ENCODE results near the gene SYNE1. TPM values are rescaled to one million over a fixed set of nuclear protein-coding genes. Genes with fewer than 3 reads are reported as not detected.

Gene SYNE1
- total and polyA plus RNA-seq, 4 experiments from 2014 or later, result 22.5 to 228 (median 144) TPM

- H3K36me3 Mint-ChIP-seq, result no peaks in the 10 kb centered on the region
- intact Hi-C loops (cut with micrococcal nuclease), result no loop called here
- H3K27ac ChIP-seq (ENCODE audit: low read depth, low read length), result no peak overlapping the region
Observed at GRCh38 chr6:152089992-152090391, 547.2 kb downstream of the SYNE1 start.

GRCh38 chr6:152087701-152088100, 549.5 kb downstream of the SYNE1 start:
- CTCF ChIA-PET (ENCODE audit: partially characterized antibody), result interaction anchor here (1.3 kb wide), 1 partner anchor 397 kb away, joined by 4 read pairs; no protein-coding TSS in a partner anchor
- no peaks in the 10 kb centered on the region for H3K4me1 Mint-ChIP-seq

More at GRCh38 chr6:152089992-152090391, 547.2 kb downstream of the SYNE1 start:
- no peaks in the 10 kb centered on the region for H3K27me3 Mint-ChIP-seq
- CTCF ChIA-PET (ENCODE audit: partially characterized antibody), result no interaction called here
- Histone ChIP-seq H3K4me1 (ENCODE audit: insufficient read depth, low read length) (no peaks in the 10 kb centered on the region), H3K4me3 (ENCODE audit: low read length in 2 of 2) (no peak overlapping the region), H3K9me3 (ENCODE audit: control insufficient read depth in 1 of 2, low read length in 2 of 2) (no peaks in the 10 kb centered on the region), H3K36me3 (ENCODE audit: insufficient read depth, low read length) (no peaks in the 10 kb centered on the region), H3K27me3 (ENCODE audit: insufficient read depth, low read length) (no peaks in the 10 kb centered on the region)
- H3K4me3 Mint-ChIP-seq, result no peak overlapping the region
- POLR2A ChIA-PET (ENCODE audit: partially characterized antibody), result no interaction called here
- H3K9me3 Mint-ChIP-seq, result no peaks in the 10 kb centered on the region
- H3K27ac Mint-ChIP-seq, result no peak overlapping the region
- DNase-seq, result no peak
- no peaks in the 10 kb centered on the region for H3K4me1 Mint-ChIP-seq

GRCh38 chr6:152087096-152087495, 550.1 kb downstream of the SYNE1 start:
- intact Hi-C loops (cut with micrococcal nuclease), result no loop called here

More at GRCh38 chr6:152087701-152088100, 549.5 kb downstream of the SYNE1 start:
- H3K27ac ChIP-seq (ENCODE audit: low read depth, low read length), result no peak overlapping the region
- H3K36me3 Mint-ChIP-seq, result no peaks in the 10 kb centered on the region
- no peak overlapping the region for H3K27ac Mint-ChIP-seq
- no peaks in the 10 kb centered on the region for H3K27me3 ChIP-seq (ENCODE audit: insufficient read depth, low read length)
- H3K36me3 ChIP-seq (ENCODE audit: insufficient read depth, low read length), result no peaks in the 10 kb centered on the region
- peaks cover 0 to 8% (median 1%) of the 10 kb centered on the region in 8 donors for H3K9me3 Mint-ChIP-seq
- no peak for DNase-seq
- H3K4me1 ChIP-seq (ENCODE audit: insufficient read depth, low read length), result no peaks in the 10 kb centered on the region
- POLR2A ChIA-PET (ENCODE audit: partially characterized antibody), result no interaction called here
- H3K27me3 Mint-ChIP-seq, result peaks cover 0 to 2% of the 10 kb centered on the region in 2 donors
- no peaks in the 10 kb centered on the region for H3K9me3 ChIP-seq (ENCODE audit: control insufficient read depth in 1 of 2, low read length in 2 of 2)
- no peak overlapping the region for H3K4me3 Mint-ChIP-seq
- H3K4me3 ChIP-seq (ENCODE audit: low read length in 2 of 2), result no peak overlapping the region
- intact Hi-C loops (cut with micrococcal nuclease), result no loop called here

GRCh38 chr6:152086223-152086873, 550.8 kb downstream of the SYNE1 start:
- ChIA-PET POLR2A (ENCODE audit: partially characterized antibody) (no interaction called here), CTCF (ENCODE audit: partially characterized antibody) (no interaction called here)
- Histone ChIP-seq H3K4me1 (ENCODE audit: insufficient read depth, low read length) (no peaks in the 10 kb centered on the region), H3K4me3 (ENCODE audit: low read length in 2 of 2) (no peak overlapping the region), H3K36me3 (ENCODE audit: insufficient read depth, low read length) (no peaks in the 10 kb centered on the region), H3K27ac (ENCODE audit: low read depth, low read length) (no peak overlapping the region), H3K27me3 (ENCODE audit: insufficient read depth, low read length) (no peaks in the 10 kb centered on the region), H3K9me3 (ENCODE audit: control insufficient read depth in 1 of 2, low read length in 2 of 2) (no peaks in the 10 kb centered on the region)
- H3K27me3 Mint-ChIP-seq, result peaks cover under 1 to 2% of the 10 kb centered on the region in 2 donors
- H3K27ac Mint-ChIP-seq, result no peak overlapping the region
- H3K4me3 Mint-ChIP-seq, result no peak overlapping the region
- peaks cover 0 to 15% (median 1%) of the 10 kb centered on the region in 8 donors for H3K9me3 Mint-ChIP-seq
- DNase-seq, result no peak
- H3K4me1 Mint-ChIP-seq, result no peaks in the 10 kb centered on the region
- H3K36me3 Mint-ChIP-seq, result peaks cover 0 to under 1% of the 10 kb centered on the region in 2 donors
- intact Hi-C loops (cut with micrococcal nuclease), result no loop called here

More at GRCh38 chr6:152087096-152087495, 550.1 kb downstream of the SYNE1 start:
- ChIA-PET POLR2A (ENCODE audit: partially characterized antibody) (no interaction called here), CTCF (ENCODE audit: partially characterized antibody) (no interaction called here)
- Histone ChIP-seq H3K27me3 (ENCODE audit: insufficient read depth, low read length) (no peaks in the 10 kb centered on the region), H3K9me3 (ENCODE audit: control insufficient read depth in 1 of 2, low read length in 2 of 2) (no peaks in the 10 kb centered on the region), H3K4me1 (ENCODE audit: insufficient read depth, low read length) (no peaks in the 10 kb centered on the region), H3K27ac (ENCODE audit: low read depth, low read length) (no peak overlapping the region), H3K36me3 (ENCODE audit: insufficient read depth, low read length) (no peaks in the 10 kb centered on the region), H3K4me3 (ENCODE audit: low read length in 2 of 2) (no peak overlapping the region)
- no peaks in the 10 kb centered on the region for H3K4me1 Mint-ChIP-seq
- H3K9me3 Mint-ChIP-seq, result peaks cover 0 to 13% (median 1%) of the 10 kb centered on the region in 8 donors
- no peak overlapping the region for H3K4me3 Mint-ChIP-seq
- DNase-seq, result no peak
- H3K27me3 Mint-ChIP-seq, result peaks cover 0 to 2% of the 10 kb centered on the region in 2 donors
- H3K27ac Mint-ChIP-seq, result no peak overlapping the region
- no peaks in the 10 kb centered on the region for H3K36me3 Mint-ChIP-seq

- Mint-ChIP-seq H3K9me3 (peaks cover 0 to 20% (median 3%) of the 10 kb centered on the region in 8 donors), H3K36me3 (peaks cover 0 to 5% of the 10 kb centered on the region in 2 donors), H3K4me3 (no peak overlapping the region), H3K27ac (no peak overlapping the region), H3K27me3 (peaks cover 2% of the 10 kb centered on the region in 2 donors), H3K4me1 (no peaks in the 10 kb centered on the region)
- DNase-seq, result no peak
- Histone ChIP-seq H3K27me3 (ENCODE audit: insufficient read depth, low read length) (no peaks in the 10 kb centered on the region), H3K4me1 (ENCODE audit: insufficient read depth, low read length) (no peaks in the 10 kb centered on the region), H3K4me3 (ENCODE audit: low read length in 2 of 2) (no peak overlapping the region), H3K9me3 (ENCODE audit: control insufficient read depth in 1 of 2, low read length in 2 of 2) (no peaks in the 10 kb centered on the region), H3K36me3 (ENCODE audit: insufficient read depth, low read length) (no peaks in the 10 kb centered on the region), H3K27ac (ENCODE audit: low read depth, low read length) (no peak overlapping the region)
- ChIA-PET POLR2A (ENCODE audit: partially characterized antibody) (no interaction called here), CTCF (ENCODE audit: partially characterized antibody) (no interaction called here)
- intact Hi-C loops (cut with micrococcal nuclease), result no loop called here
Observed at GRCh38 chr6:152085451-152085921, 551.7 kb downstream of the SYNE1 start.

GRCh38 chr6:152078804-152079203, 558.4 kb downstream of the SYNE1 start:
- Mint-ChIP-seq H3K27ac (no peak overlapping the region), H3K27me3 (peaks cover 2 to 3% of the 10 kb centered on the region in 2 donors), H3K9me3 (peaks cover 7 to 55% (median 26%) of the 10 kb centered on the region in 8 donors), H3K4me1 (no peaks in the 10 kb centered on the region), H3K36me3 (peaks cover 3 to 32% of the 10 kb centered on the region in 2 donors), H3K4me3 (no peak overlapping the region)
- no peak overlapping the region for H3K4me3 ChIP-seq (ENCODE audit: low read length in 2 of 2)
- DNase-seq, result no peak
- H3K36me3 ChIP-seq (ENCODE audit: insufficient read depth, low read length), result no peaks in the 10 kb centered on the region
- no peaks in the 10 kb centered on the region for H3K27me3 ChIP-seq (ENCODE audit: insufficient read depth, low read length)
- H3K27ac ChIP-seq (ENCODE audit: low read depth, low read length), result no peak overlapping the region
- H3K4me1 ChIP-seq (ENCODE audit: insufficient read depth, low read length), result no peaks in the 10 kb centered on the region
- POLR2A ChIA-PET (ENCODE audit: partially characterized antibody), result no interaction called here
- CTCF ChIA-PET (ENCODE audit: partially characterized antibody), result no interaction called here
- intact Hi-C loops (cut with micrococcal nuclease), result no loop called here
- H3K9me3 ChIP-seq (ENCODE audit: control insufficient read depth in 1 of 2, low read length in 2 of 2), result no peaks in the 10 kb centered on the region

- peaks cover 0 to 3% of the 10 kb centered on the region in 2 donors for H3K27me3 Mint-ChIP-seq
- H3K9me3 Mint-ChIP-seq, result peaks cover 7 to 51% (median 25%) of the 10 kb centered on the region in 8 donors
- no peak overlapping the region for H3K4me3 Mint-ChIP-seq
- no peaks in the 10 kb centered on the region for H3K27me3 ChIP-seq (ENCODE audit: insufficient read depth, low read length)
- CTCF ChIA-PET (ENCODE audit: partially characterized antibody), result no interaction called here
- no peaks in the 10 kb centered on the region for H3K9me3 ChIP-seq (ENCODE audit: control insufficient read depth in 1 of 2, low read length in 2 of 2)
- peaks cover 3 to 32% of the 10 kb centered on the region in 2 donors for H3K36me3 Mint-ChIP-seq
- no peak overlapping the region for H3K27ac Mint-ChIP-seq
- no peak overlapping the region for H3K27ac ChIP-seq (ENCODE audit: low read depth, low read length)
- H3K4me3 ChIP-seq (ENCODE audit: low read length in 2 of 2), result no peak overlapping the region
- POLR2A ChIA-PET (ENCODE audit: partially characterized antibody), result no interaction called here
- intact Hi-C loops (cut with micrococcal nuclease), result no loop called here
- H3K4me1 ChIP-seq (ENCODE audit: insufficient read depth, low read length), result no peaks in the 10 kb centered on the region
- H3K4me1 Mint-ChIP-seq, result no peaks in the 10 kb centered on the region
- no peaks in the 10 kb centered on the region for H3K36me3 ChIP-seq (ENCODE audit: insufficient read depth, low read length)
- DNase-seq, result no peak
Observed at GRCh38 chr6:152078001-152078400, 559.2 kb downstream of the SYNE1 start.
